IPS DF 19.7 (cell line): Measurements from ENCODE around the gene UFM1.
"Not testable (repeated sequence)": the region's sequence is repeated elsewhere in the genome, so short reads cannot be mapped to it uniquely, and the experiment has no call there.

Experiments used
- DNase-seq: peaks from one replicate; pipeline ENCODE4 v3.0.0-alpha.2; 2013; ENCODE audit warnings: low read depth, low spot score

UFM1 gene

DNA sequence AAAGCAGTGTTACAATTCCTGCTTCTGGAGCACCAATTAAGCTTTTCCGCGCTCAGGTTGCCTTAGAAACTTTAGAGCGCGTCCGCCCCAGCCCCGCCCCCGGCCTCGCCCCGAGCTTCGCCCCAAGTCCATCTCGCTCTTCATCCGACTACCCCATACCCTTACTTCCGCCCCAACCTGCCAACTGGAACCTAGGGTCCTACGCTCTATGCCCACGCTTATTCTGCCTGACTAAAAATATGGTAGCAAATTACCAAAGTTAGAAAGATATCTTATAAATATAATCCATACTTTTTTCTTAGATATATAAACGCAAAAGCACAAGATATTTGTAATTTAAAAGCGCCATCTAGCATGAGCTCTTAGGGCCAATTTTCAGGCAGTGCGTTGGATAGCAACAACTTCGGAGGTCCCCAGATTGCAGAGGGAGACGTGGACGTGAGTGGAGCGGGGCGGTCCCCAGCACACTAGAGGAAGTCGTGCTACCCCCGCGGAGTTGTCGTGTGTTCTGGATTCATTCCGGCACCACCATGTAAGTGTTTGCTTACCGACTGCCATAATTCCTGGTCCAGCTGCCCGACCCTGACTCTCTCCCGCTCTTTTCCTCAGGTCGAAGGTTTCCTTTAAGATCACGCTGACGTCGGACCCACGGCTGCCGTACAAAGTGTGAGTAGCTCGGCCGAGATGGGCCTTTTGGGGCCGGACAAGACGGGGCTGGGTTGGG, at the start of gene UFM1:
Gene UFM1, plus strand, starts transcription at position 462 of the 724 bp plus-strand sequence. Its CDS starts 69 bp downstream, at position 531.
- peak; percentile 75 for DNase-seq

- no peak for DNase-seq
These were observed 48.4 kb upstream of the UFM1 start for GRCh38 chr13:38301236-38301635.

DNA sequence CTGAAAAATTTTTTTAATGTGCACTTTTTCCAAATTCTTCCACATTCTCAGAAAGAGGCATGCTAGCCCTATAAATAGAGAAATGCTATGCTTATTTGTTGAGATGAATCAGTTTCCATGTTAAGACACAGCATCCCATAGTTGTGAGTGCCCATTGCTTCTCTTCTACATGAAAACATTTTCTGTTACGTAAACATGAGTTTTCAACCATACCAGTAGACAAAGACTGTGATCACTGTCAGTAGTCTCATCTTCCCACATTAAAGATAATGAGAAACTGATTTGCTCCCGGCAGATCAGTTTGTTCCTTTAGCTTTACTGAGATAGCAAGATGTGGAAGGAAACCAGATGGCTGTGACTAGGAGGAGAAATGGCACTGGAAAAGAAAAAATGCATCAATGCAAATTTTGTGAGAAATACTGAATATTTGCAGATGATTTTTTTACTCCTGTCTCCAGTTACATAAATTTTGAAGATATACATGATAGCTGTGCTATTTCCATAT, 45.8 kb upstream of the UFM1 start:
- DNase-seq: no peak

DNA sequence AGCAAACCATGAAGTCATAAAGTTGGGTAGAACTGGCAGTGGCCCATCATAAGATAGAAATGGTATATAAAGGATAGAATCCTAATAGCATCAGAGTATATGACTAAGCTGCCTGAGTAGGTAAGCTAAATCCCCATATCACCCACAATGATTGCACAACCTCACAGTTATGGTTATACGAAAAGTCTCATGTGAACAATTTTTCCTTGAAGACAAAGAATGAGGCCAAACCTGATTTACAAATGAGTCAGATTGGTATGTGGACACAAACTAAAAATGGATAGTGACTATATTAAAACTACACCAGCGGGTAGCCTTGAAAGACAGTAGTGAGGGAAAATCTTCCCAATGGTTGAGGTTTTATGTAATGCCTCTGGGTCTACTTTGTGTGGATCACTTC, 40.9 kb upstream of the UFM1 start:
- no peak for DNase-seq

- no peak for DNase-seq
These were observed 40.3 kb upstream of the UFM1 start for GRCh38 chr13:38309397-38309796.

GRCh38 chr13:38311175-38311574, 38.5 kb upstream of the UFM1 start:
- not testable (repeated sequence) for DNase-seq

- DNase-seq: no peak
These were observed 33.5 kb upstream of the UFM1 start for GRCh38 chr13:38316129-38316528.

- DNase-seq: no peak
These were observed 28.0 kb upstream of the UFM1 start for GRCh38 chr13:38321654-38322053.

DNA sequence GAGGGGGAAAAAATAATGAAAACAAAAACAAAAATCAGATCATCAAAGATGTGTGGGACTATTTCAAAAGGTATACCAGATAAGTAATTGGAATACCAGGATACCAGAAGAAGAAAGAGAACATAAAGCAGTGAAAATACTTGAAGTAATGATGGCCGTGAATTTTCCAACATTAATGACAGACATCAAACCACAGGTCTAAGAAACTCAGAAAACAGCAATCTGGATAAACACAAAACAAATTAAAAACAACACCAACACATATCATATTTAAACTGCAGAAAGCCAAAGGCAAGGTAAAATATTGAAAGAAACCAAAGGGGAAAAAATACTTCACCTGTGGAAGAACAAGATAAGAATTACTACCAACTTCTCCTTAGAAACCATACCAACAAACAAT, 24.2 kb upstream of the UFM1 start:
- no peak for DNase-seq

GRCh38 chr13:38328699-38329098, 21.0 kb upstream of the UFM1 start:
- DNase-seq: no peak

DNA sequence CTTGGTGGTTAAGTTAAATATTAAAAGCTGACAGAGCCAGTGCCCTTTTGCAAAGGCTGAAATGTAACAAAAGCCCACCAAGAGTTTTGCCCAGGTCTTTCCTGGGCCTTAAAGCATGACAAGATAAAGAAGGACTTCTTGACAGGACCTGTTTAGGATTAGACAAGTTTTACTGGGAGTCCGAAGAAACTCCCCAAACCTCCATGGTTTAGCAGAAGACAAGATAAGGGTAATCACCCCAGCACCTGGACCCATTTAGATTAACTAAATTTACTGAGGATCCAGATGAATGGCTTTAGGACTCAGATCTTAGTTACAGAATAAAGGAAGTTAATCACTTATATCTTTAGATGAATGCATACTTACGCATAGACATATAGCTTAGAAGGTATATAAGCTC, 14.8 kb upstream of the UFM1 start:
- DNase-seq: no peak

DNA sequence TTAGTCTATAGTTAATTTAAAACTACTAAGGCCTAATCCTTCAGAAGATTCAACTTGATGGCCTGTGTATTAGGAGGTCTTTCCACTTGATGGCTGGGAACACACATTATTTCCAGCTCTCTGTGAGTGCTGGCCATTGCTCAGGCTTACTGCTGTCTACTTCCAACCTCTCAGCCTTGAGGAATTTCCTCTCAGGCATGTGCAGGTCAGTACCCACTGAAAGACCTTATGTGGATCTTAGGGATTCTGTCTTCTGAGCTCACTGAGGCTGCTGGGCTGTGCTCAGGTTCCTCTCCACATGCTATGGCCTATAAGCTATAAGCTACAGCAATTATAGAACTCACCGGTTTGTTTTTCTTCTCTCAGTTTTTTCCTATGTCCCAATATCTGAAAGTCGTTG, 11.6 kb upstream of the UFM1 start:
- DNase-seq: no peak

DNA sequence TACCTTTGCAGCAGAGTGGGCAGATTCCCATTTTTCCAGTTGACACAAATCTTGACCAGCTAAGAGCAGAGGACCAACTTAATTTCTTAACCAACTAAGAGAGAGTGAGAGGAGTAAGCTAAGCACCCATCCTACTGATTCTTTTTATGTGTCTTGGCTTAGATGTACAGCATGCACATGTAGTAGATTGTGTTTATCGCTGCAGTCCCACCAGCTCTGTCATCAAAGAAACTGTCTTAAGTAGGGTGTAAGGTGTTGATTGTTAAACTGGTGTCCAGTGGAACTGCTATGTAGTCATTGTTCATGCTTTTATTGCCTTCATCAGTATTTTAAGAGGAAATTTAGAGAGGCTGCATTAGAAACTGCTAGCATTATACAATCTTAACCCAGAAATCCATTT, 9.0 kb upstream of the UFM1 start:
- DNase-seq: no peak

GRCh38 chr13:38341149-38341692, 8.4 kb upstream of the UFM1 start:
- DNase-seq: no peak

- no peak for DNase-seq
These were observed 2.9 kb upstream of the UFM1 start for GRCh38 chr13:38346764-38347163.

DNA sequence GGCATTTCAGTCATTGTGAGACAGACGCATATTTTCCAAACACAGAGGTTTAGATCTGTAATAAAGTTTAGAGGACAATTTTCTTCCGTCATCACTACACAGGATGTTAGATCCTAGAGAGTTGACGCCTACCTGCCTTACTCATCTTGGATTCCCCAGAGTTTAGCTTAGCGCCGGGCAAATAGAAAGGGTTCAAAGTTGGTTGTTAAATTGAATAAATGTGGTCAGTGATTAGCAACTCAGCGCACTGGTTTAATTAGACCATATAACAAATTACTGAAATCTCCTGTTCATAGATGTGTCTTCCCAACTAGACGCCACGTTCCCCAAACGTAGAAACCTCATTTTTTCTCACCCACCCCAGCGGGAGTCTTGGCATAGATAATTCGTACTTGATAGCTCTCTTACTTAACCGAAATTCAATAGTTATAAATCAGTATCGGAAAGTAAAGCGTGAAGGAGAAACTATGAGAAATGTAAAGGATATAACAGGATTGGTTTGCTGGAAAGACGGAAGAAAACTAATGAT, 726 bp upstream of the UFM1 start:
- DNase-seq: no peak

- no peak for DNase-seq
These were observed 515 bp downstream of the UFM1 start for GRCh38 chr13:38350114-38350617.

- no peak for DNase-seq
These were observed 6.0 kb downstream of the UFM1 start for GRCh38 chr13:38355595-38356119.

GRCh38 chr13:38358684-38359083, 9.0 kb downstream of the UFM1 start:
- DNase-seq: no peak

DNA sequence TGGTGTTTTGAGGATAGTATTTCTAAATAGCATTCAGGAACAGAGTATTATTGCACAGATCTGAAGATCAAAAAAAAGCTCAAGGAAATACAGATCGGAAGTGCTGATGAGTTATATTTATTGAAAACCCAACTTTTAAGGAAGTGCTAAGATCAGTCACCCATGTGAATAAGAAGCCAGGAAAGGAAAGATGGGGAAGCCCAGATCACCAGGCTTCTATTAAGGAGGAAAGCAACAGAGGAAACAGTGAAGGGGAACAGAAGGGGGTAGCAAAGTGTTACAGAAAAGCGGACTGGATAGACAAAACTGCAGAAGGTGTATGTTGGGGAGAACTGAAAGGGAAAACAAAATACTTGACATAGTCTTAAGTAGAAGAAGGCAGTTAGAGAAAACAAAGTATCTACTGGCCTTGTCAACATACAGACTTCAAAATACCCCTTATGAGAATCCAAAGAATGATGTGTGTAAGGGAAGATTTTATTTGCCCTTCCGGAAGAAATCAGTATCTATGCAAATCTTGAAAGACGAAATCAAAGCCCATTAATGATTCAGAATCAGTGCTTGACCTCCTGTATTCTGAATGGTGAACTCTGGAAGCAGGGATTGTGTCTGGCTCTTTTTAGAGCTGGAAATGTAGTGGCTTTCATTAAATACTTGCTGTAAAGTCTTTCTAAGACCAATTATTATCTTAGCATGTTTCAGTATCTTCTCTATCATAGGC, 12.1 kb downstream of the UFM1 start:
- no peak for DNase-seq

DNA sequence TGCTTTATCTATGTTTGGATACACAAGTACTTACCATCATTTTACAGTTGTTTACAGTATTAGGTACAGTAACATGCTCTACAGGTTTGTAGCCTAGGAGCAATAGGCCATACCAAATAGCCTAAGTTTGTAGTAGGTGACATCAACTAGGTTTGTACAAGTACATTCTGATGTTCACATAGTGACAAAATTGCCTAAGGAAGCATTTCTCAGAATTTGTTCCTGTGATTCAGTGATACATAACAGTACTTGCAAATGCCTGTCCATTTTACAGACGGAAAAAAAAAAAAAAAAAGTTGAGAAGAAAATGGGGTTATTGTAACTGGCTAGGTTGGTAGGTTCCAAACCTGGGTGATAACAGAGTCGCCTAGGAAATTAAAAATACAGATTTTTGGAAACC, 13.6 kb downstream of the UFM1 start:
- DNase-seq: no peak

GRCh38 chr13:38363746-38364145, 14.1 kb downstream of the UFM1 start:
- DNase-seq: not testable (repeated sequence)
